HFFc6 (cell line): ENCODE results near the gene SLC5A7. TPM values are rescaled to one million over a fixed set of nuclear protein-coding genes. Genes with fewer than 3 reads are reported as not detected.

Experiments used
- DNase-seq: peaks from one replicate; pipeline ENCODE4 v3.0.0-alpha.2; 2018
- H3K27ac Mint-ChIP-seq: 2 replicates; pipeline ENCODE4 v1.8.0; 2020; ENCODE audit warnings: mild to moderate bottlenecking, mixed read lengths
- H3K27me3 Mint-ChIP-seq: 2 replicates; pipeline ENCODE4 v1.8.0; 2021; ENCODE audit warnings: mild to moderate bottlenecking, moderate library complexity, mixed read lengths; ENCODE audit not compliant: insufficient read depth
- H3K36me3 Mint-ChIP-seq: 2 replicates; pipeline ENCODE4 v1.8.0; 2021; ENCODE audit warnings: low read depth, mixed read lengths
- H3K4me1 Mint-ChIP-seq: 2 replicates; pipeline ENCODE4 v1.8.0; 2020; ENCODE audit warnings: low read depth, mixed read lengths
- H3K4me3 Mint-ChIP-seq: 2 replicates; pipeline ENCODE4 v1.8.0; 2020; ENCODE audit warnings: mild to moderate bottlenecking, moderate library complexity, mixed read lengths
- H3K9me3 Mint-ChIP-seq: 2 replicates; pipeline ENCODE4 v1.8.0; 2020; ENCODE audit warnings: mild to moderate bottlenecking, mixed read lengths
- long read RNA-seq: library from polyadenylated mRNA; unstranded; transcript quantifications from one replicate; pipeline ENCODE4 v2.0.0, GENCODE V29; 2019
- total RNA-seq, 6 experiments: library from RNA; stranded (reverse); fragmentation: NEBNext Ultra II Directional; extraction: Animal tissue kit (Norgen Biotek cat#: 25700); gene quantifications; 2 replicates in 1 of 6; 3 replicates in 5 of 6; pipeline ENCODE4 v1.2.3, GENCODE V29; 2021
- TF ChIP-seq, protein P1 (sequence below): fragments of 200-600 bp; sonication (generic); IDR thresholded peaks from 2 replicates; pipeline ENCODE4 v1.5.0; 2021; ENCODE audit warnings: antibody characterized with exemption, mild to moderate bottlenecking

The SLC5A7 gene
- total RNA-seq: not detected
- long read RNA-seq: 0 reads

DNA sequence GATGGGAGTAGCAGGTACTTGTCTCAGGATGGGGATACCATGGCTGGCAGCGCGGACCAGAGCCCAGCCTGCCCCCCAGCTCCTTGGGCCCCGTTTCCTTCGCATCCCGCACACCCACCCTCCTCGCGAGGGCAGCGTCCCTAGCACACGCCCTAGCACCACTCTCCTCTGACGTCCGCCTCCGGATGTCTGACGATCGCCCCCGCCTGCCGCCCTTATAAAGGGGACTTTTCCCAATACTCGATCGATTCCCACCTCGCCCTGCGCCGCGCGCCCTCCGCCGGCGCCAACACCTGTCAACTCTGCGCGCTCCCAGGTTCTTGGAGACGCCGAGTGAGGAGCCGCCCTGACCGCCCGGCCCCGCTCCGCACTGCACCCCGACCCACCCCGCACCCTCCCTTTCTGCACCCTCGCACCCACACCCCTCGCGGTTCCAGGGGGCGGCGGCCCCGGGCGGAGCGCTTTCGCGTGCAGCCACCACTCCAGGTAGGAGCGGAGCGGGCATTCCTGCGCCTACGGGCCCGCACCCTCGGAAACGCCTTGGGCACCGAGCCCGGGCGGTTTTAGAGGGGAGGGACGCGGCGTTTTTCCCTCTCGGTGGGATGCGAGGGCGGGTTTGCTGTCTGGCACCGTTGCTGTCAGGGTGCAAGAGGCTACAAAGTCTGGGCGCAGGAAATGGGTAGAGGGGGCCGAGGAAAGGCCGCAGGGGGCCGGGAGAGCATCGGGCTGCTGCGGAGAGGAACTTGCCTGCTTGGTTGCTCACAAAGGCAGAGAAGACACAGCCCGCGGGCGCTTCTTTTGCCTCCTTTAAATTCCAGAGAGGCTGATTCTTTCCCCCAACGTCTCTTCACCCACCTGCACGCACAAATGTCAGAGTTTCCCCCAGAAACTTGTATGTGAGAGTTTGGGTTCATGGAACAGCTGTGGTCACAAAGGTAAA, at the start of gene SLC5A7:
Gene SLC5A7 (plus strand): TSS at position 247 of the 940 bp plus-strand sequence. CDS start 1,632 bp downstream, outside the sequence.
- H3K27me3 Mint-ChIP-seq: peaks cover 2% of the 10 kb centered on the region
- H3K4me1 Mint-ChIP-seq: no peaks in the 10 kb centered on the region
- DNase-seq: no peak
- H3K27ac Mint-ChIP-seq: no peak within 1 kb of the TSS
- H3K4me3 Mint-ChIP-seq: no peak within 1 kb of the TSS
- H3K9me3 Mint-ChIP-seq: no peaks in the 10 kb centered on the region
- TF ChIP-seq, protein P1, sequence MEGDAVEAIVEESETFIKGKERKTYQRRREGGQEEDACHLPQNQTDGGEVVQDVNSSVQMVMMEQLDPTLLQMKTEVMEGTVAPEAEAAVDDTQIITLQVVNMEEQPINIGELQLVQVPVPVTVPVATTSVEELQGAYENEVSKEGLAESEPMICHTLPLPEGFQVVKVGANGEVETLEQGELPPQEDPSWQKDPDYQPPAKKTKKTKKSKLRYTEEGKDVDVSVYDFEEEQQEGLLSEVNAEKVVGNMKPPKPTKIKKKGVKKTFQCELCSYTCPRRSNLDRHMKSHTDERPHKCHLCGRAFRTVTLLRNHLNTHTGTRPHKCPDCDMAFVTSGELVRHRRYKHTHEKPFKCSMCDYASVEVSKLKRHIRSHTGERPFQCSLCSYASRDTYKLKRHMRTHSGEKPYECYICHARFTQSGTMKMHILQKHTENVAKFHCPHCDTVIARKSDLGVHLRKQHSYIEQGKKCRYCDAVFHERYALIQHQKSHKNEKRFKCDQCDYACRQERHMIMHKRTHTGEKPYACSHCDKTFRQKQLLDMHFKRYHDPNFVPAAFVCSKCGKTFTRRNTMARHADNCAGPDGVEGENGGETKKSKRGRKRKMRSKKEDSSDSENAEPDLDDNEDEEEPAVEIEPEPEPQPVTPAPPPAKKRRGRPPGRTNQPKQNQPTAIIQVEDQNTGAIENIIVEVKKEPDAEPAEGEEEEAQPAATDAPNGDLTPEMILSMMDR: no peak
- no peaks in the 10 kb centered on the region for H3K36me3 Mint-ChIP-seq

DNA sequence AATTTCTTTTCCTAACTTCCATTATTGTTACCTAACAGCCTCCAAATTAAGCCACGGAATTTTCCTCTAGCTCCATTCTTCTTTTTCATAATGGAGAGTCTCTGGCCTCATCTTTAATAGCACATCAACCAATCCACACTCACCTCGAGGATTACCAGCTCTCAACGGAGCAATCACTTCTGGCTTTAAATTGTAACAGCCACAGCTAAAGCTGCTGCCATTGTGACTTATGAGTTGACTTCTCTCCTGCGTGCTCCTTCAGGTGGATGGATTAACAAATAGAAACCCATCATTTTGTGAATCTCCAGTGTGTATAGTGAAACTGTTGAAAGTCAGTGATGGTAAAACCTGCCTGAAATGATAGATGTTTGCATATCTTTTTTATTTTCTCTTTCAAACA, 24.9 kb upstream of the SLC5A7 start:
- H3K4me3 Mint-ChIP-seq: no peak overlapping the region
- H3K36me3 Mint-ChIP-seq: no peaks in the 10 kb centered on the region
- H3K27ac Mint-ChIP-seq: no peak overlapping the region
- H3K27me3 Mint-ChIP-seq: no peaks in the 10 kb centered on the region
- TF ChIP-seq, protein P1: no peak
- peaks cover 15% of the 10 kb centered on the region for H3K9me3 Mint-ChIP-seq
- H3K4me1 Mint-ChIP-seq: no peaks in the 10 kb centered on the region
- no peak for DNase-seq

DNA sequence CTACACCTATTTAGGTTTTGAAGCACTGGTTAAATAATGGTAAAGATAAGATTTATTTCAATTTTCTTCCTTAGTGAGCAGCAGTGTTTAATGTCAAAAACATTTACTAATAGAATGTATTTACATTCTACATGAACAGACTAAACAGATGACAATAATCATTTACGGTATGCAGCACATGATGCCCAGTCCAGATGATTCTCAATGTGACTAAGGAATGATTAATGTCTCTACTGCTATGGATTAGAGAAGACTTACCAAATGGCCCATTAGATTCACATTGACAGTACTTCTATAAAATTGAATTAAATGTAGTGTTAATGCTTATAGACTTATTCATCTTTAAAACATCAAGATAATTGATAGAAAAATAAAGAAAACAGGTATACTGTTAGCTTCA, 22.1 kb upstream of the SLC5A7 start:
- H3K36me3 Mint-ChIP-seq: no peaks in the 10 kb centered on the region
- peaks cover 13% of the 10 kb centered on the region; the same call in 1 of the 2 replicates for H3K9me3 Mint-ChIP-seq
- no peaks in the 10 kb centered on the region for H3K4me1 Mint-ChIP-seq
- H3K27ac Mint-ChIP-seq: no peak overlapping the region
- no peaks in the 10 kb centered on the region for H3K27me3 Mint-ChIP-seq
- DNase-seq: no peak
- TF ChIP-seq, protein P1: no peak
- H3K4me3 Mint-ChIP-seq: no peak overlapping the region

DNA sequence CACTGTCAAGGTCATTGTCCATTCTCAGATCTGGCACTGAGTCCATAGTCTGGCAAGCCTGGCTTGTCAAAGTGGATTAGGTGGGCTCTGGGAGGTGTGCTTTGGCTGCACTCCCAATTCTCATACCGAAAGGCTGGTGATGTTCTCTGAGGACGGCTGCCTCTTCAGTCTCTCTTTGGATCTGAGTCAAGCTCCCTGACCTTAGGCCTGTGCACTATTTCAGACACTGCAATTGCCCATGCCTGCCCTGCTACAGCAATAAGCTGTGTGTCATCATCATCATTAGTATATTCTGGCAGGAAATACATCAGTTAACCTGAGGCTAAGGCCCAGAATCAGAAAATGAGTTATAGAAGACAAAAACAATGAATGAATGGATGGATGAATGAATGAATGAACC, 1.6 kb upstream of the SLC5A7 start:
- no peak for DNase-seq
- no peak overlapping the region for H3K27ac Mint-ChIP-seq
- TF ChIP-seq, protein P1: no peak
- H3K9me3 Mint-ChIP-seq: no peaks in the 10 kb centered on the region
- H3K36me3 Mint-ChIP-seq: no peaks in the 10 kb centered on the region
- H3K4me1 Mint-ChIP-seq: no peaks in the 10 kb centered on the region
- H3K4me3 Mint-ChIP-seq: no peak overlapping the region
- peaks cover 2% of the 10 kb centered on the region for H3K27me3 Mint-ChIP-seq

DNA sequence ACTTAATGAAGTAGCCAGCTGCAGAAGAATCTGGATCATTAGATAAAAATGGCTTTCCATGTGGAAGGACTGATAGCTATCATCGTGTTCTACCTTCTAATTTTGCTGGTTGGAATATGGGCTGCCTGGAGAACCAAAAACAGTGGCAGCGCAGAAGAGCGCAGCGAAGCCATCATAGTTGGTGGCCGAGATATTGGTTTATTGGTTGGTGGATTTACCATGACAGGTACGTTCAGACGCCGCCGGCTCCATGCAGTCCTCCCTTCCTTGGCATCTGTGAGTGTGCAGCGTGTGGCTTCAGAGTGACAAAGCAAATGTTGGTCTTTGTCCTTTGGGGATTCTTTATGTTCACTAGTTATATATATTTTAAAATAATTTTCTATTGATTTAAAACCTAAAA, 1.8 kb downstream of the SLC5A7 start:
- TF ChIP-seq, protein P1: no peak
- no peak overlapping the region for H3K4me3 Mint-ChIP-seq
- DNase-seq: no peak
- H3K36me3 Mint-ChIP-seq: no peaks in the 10 kb centered on the region
- peaks cover 2% of the 10 kb centered on the region for H3K27me3 Mint-ChIP-seq
- no peak overlapping the region for H3K27ac Mint-ChIP-seq
- no peaks in the 10 kb centered on the region for H3K9me3 Mint-ChIP-seq
- H3K4me1 Mint-ChIP-seq: no peaks in the 10 kb centered on the region
